Mucosa of rectum (tissue), 2 donors: ENCODE results near the gene MYNN.
A peak's percentile ranks its signal among the peaks of the same experiment; 100 is the strongest.
"Not testable (repeated sequence)": the region's sequence is repeated elsewhere in the genome, so short reads cannot be mapped to it uniquely, and the experiment has no call there.

ENCODE experiments used
- H3K27ac ChIP-seq, 2 donors: one replicate each; pipeline ENCODE4 v1.7.0; 2013; ENCODE audit warnings: inconsistent platforms in 2 of 2, low read depth in 2 of 2, low read length in 2 of 2
- H3K27me3 ChIP-seq, 2 donors: one replicate each; pipeline ENCODE4 v1.7.0; 2013; ENCODE audit warnings: low read length in 2 of 2; ENCODE audit not compliant: control insufficient read depth in 2 of 2, insufficient read depth in 2 of 2
- H3K36me3 ChIP-seq, 2 donors: one replicate each; pipeline ENCODE4 v1.7.0; 2013; ENCODE audit warnings: low read length in 2 of 2; ENCODE audit not compliant: control insufficient read depth in 2 of 2, insufficient read depth in 2 of 2
- H3K4me1 ChIP-seq, 2 donors: one replicate each; pipeline ENCODE4 v1.7.0; 2013; ENCODE audit warnings: low read length in 2 of 2, mild to moderate bottlenecking in 1 of 2; ENCODE audit not compliant: control insufficient read depth in 2 of 2, insufficient read depth in 2 of 2
- H3K4me3 ChIP-seq, 2 donors: one replicate each; pipeline ENCODE4 v1.7.0; 2013; ENCODE audit warnings: low read length in 2 of 2
- H3K9ac ChIP-seq, 2 donors: one replicate each; pipeline ENCODE4 v1.7.0; 2013; ENCODE audit warnings: low read length in 2 of 2, low read depth in 1 of 2, mild to moderate bottlenecking in 1 of 2
- H3K9me3 ChIP-seq, 2 donors: one replicate each; pipeline ENCODE4 v1.7.0; 2013; ENCODE audit warnings: low read length in 2 of 2; ENCODE audit not compliant: control insufficient read depth in 2 of 2
- donor health status: healthy.
- donor health status: Normal muscosa, but diverticular disease.

Gene MYNN

GRCh38 chr3:169772897-169773816, at the start of gene MYNN:
TSS of gene MYNN (plus strand) at chr3:169773396. CDS start at chr3:169774296, 900 bp downstream.
- Histone ChIP-seq H3K27me3 (no peaks in the 10 kb centered on the region), H3K9ac (peak within 1 kb of the TSS; percentile 95 to 99), H3K4me1 (peaks cover 11 to 14% of the 10 kb centered on the region in 2 donors), H3K4me3 (peak within 1 kb of the TSS; percentile 79 to 86), H3K27ac (peak within 1 kb of the TSS; percentile 99 to 100), H3K9me3 (no peaks in the 10 kb centered on the region), H3K36me3 (peaks cover 20 to 26% of the 10 kb centered on the region in 2 donors)

- H3K27ac ChIP-seq, H3K9me3 ChIP-seq, H3K36me3 ChIP-seq, H3K4me1 ChIP-seq, H3K4me3 ChIP-seq, H3K9ac ChIP-seq, H3K27me3 ChIP-seq: not testable (repeated sequence)
Measured at GRCh38 chr3:169731857-169732256, 41.3 kb upstream of the MYNN start.

GRCh38 chr3:169739067-169739466, 34.1 kb upstream of the MYNN start:
- no peaks in the 10 kb centered on the region for H3K9me3 ChIP-seq
- H3K4me3 ChIP-seq = no peak overlapping the region
- H3K4me1 ChIP-seq = no peaks in the 10 kb centered on the region
- no peaks in the 10 kb centered on the region for H3K27me3 ChIP-seq
- H3K27ac ChIP-seq = no peak overlapping the region
- no peak overlapping the region for H3K9ac ChIP-seq
- no peaks in the 10 kb centered on the region for H3K36me3 ChIP-seq

- Histone ChIP-seq H3K27me3 (no peaks in the 10 kb centered on the region), H3K9me3 (no peaks in the 10 kb centered on the region), H3K27ac (no peak overlapping the region), H3K9ac (no peak overlapping the region), H3K4me3 (no peak overlapping the region), H3K36me3 (no peaks in the 10 kb centered on the region), H3K4me1 (peaks cover 0 to 4% of the 10 kb centered on the region in 2 donors)
Measured at GRCh38 chr3:169744366-169745054, 28.7 kb upstream of the MYNN start.

- peaks cover 0 to 4% of the 10 kb centered on the region in 2 donors for H3K4me1 ChIP-seq
- H3K9ac ChIP-seq = no peak overlapping the region
- no peaks in the 10 kb centered on the region for H3K9me3 ChIP-seq
- H3K4me3 ChIP-seq = no peak overlapping the region
- H3K36me3 ChIP-seq = no peaks in the 10 kb centered on the region
- no peak overlapping the region for H3K27ac ChIP-seq
- no peaks in the 10 kb centered on the region for H3K27me3 ChIP-seq
Measured at GRCh38 chr3:169746924-169747323, 26.3 kb upstream of the MYNN start.

GRCh38 chr3:169748670-169749069, 24.5 kb upstream of the MYNN start:
- Histone ChIP-seq H3K9ac (no peak overlapping the region), H3K4me3 (no peak overlapping the region), H3K36me3 (no peaks in the 10 kb centered on the region), H3K9me3 (no peaks in the 10 kb centered on the region), H3K27me3 (no peaks in the 10 kb centered on the region), H3K4me1 (peaks cover 0 to 4% of the 10 kb centered on the region in 2 donors), H3K27ac (no peak overlapping the region)

- no peaks in the 10 kb centered on the region for H3K9me3 ChIP-seq
- peaks cover 0 to 4% of the 10 kb centered on the region in 2 donors for H3K4me1 ChIP-seq
- H3K9ac ChIP-seq = no peak overlapping the region
- H3K27ac ChIP-seq = no peak overlapping the region
- H3K4me3 ChIP-seq = no peak overlapping the region
- H3K36me3 ChIP-seq = no peaks in the 10 kb centered on the region
- H3K27me3 ChIP-seq = no peaks in the 10 kb centered on the region
Measured at GRCh38 chr3:169750665-169751064, 22.5 kb upstream of the MYNN start.

GRCh38 chr3:169751875-169752274, 21.3 kb upstream of the MYNN start:
- Histone ChIP-seq H3K9me3 (no peaks in the 10 kb centered on the region), H3K27ac (no peak overlapping the region), H3K36me3 (no peaks in the 10 kb centered on the region), H3K9ac (no peak overlapping the region), H3K27me3 (no peaks in the 10 kb centered on the region), H3K4me1 (peaks cover 0 to 4% of the 10 kb centered on the region in 2 donors), H3K4me3 (no peak overlapping the region)

GRCh38 chr3:169754711-169755110, 18.5 kb upstream of the MYNN start:
- Histone ChIP-seq H3K4me1 (peaks cover 0 to 3% of the 10 kb centered on the region in 2 donors), H3K27ac (no peak overlapping the region), H3K27me3 (no peaks in the 10 kb centered on the region), H3K4me3 (no peak overlapping the region), H3K9ac (no peak overlapping the region), H3K9me3 (no peaks in the 10 kb centered on the region), H3K36me3 (no peaks in the 10 kb centered on the region)

- no peaks in the 10 kb centered on the region for H3K36me3 ChIP-seq
- H3K4me1 ChIP-seq = peaks cover 0 to 3% of the 10 kb centered on the region in 2 donors
- H3K4me3 ChIP-seq = no peak overlapping the region
- no peaks in the 10 kb centered on the region for H3K27me3 ChIP-seq
- H3K9ac ChIP-seq = no peak overlapping the region
- no peak overlapping the region for H3K27ac ChIP-seq
- no peaks in the 10 kb centered on the region for H3K9me3 ChIP-seq
Measured at GRCh38 chr3:169755488-169755887, 17.7 kb upstream of the MYNN start.
